Upper lobe of left lung (tissue), 6 donors: Measurements from ENCODE around the gene GSX2. TPM values are rescaled to one million over a fixed set of nuclear protein-coding genes. Genes with fewer than 3 reads are reported as not detected.

Source experiments
- ATAC-seq, 2 donors: fragments of 200-7000 bp; cut with Tn5 transposase; one replicate each; pipeline ENCODE4 v1.9.1; 2022; ENCODE audit warnings: mild to moderate bottlenecking in 2 of 2, moderate library complexity in 2 of 2; ENCODE audit not compliant: low FRiP score in 2 of 2
- DNase-seq, 2 donors: peaks; one replicate each; pipeline ENCODE4 v3.0.0-alpha.2; 2019 to 2020
- H3K27ac ChIP-seq, 4 donors: fragments of 200-600 bp; sonication (generic); one replicate each; pipeline ENCODE4 v1.5.1; 2016 to 2019
- H3K27me3 ChIP-seq, 4 donors: fragments of 200-600 bp; sonication (generic); one replicate each; pipeline ENCODE4 v1.5.1; 2017 to 2019
- H3K36me3 ChIP-seq, 4 donors: fragments of 200-600 bp; sonication (generic); one replicate each; pipeline ENCODE4 v1.5.1; 2016 to 2019
- H3K4me1 ChIP-seq, 4 donors: fragments of 200-600 bp; sonication (generic); one replicate each; pipeline ENCODE4 v1.5.1; 2018 to 2019
- H3K4me3 ChIP-seq, 4 donors: fragments of 200-600 bp; sonication (generic); one replicate each; pipeline ENCODE4 v1.5.1; 2017 to 2019; ENCODE audit warnings: mild to moderate bottlenecking in 2 of 4, moderate library complexity in 1 of 4
- H3K9me3 ChIP-seq, 4 donors: fragments of 200-600 bp; sonication (generic); one replicate each; pipeline ENCODE4 v1.5.1; 2018 to 2019
- EP300 ChIP-seq, 4 donors: sonication (generic); formaldehyde crosslinking; IDR thresholded peaks; one replicate each; pipeline ENCODE4 v1.5.1; 2017; ENCODE audit warnings: antibody characterized with exemption in 4 of 4, control low read depth in 2 of 4
- POLR2A ChIP-seq, 4 donors: fragments of 450-650 bp; IDR thresholded peaks; one replicate each; pipeline ENCODE4 v1.5.1; 2016 to 2017; ENCODE audit warnings: antibody characterized with exemption in 4 of 4, mild to moderate bottlenecking in 2 of 4
- POLR2AphosphoS5 ChIP-seq, 2 donors: sonication (generic); formaldehyde crosslinking; IDR thresholded peaks; one replicate each; pipeline ENCODE4 v1.5.1; 2017; ENCODE audit warnings: antibody characterized with exemption in 2 of 2
- WGBS, 2 donors: methylation state at CpG; one replicate each; pipeline ENCODE4 v1.1.5; 2017 to 2018; 5-methylcytosine and 5-hydroxymethylcytosine counted together
- total RNA-seq, 6 donors: library from RNA; depleted of rRNA in 4 of 6; stranded (reverse); fragments of >200 nt in 4 of 6; gene quantifications; one replicate each; pipeline versions ENCODE4 v1.1.0 to v1.2.1, GENCODE V29; 2016 to 2021
- TF ChIP-seq, protein P1 (sequence below), 6 experiments: fragments of 450-650 bp in 4 of 6; fragments of 200-600 bp in 2 of 6; sonication (generic) in 2 of 6; IDR thresholded peaks; one replicate each; pipeline ENCODE4 v1.5.1; 2016 to 2019; ENCODE audit warnings: antibody characterized with exemption in 6 of 6
- donor health status: DM: no; HTN: no; CAD: no; lungs with moderate emphysema.
- donor health status: DM: no; HTN: yes; CAD: no; lungs with severe emphysema.

The GSX2 gene
- total RNA-seq, 6 donors from 2014 or later, result not detected

DNA sequence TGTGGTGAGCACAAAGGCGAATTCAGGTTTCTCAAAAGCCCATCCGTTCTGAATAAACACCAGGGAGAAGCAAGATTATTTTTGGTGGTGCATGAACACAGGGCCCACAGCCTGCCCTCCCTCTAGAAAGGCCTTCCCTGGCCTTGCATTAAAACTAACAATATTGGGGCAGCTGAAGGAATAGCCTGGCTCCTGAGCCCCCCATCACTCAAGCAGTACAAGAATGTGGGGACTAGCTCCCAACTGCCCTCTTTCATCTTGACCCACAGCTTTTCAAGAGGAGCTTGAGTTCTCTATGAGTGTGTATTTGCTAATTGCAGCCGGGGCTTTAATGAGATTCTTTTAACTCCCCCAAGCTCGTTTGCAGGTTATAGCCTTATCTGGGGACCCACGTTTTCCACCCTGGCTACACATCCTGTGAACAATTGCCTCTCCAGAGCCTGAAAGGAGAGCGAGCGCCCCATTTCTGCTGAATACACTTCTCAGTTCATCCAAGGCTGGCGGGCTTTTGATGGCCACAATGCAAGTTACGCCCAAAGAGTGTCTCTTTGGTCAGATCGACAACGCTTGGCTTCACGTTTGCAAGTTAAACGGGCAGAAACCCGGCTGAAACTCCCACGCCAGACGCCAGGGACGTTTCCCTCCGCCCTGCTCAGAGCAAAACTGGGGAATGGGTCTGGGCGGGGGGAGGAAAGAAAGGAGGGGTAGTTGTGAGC, 4.7 kb upstream of the GSX2 start:
- H3K4me3 ChIP-seq, result no peak overlapping the region
- no peaks in the 10 kb centered on the region for H3K9me3 ChIP-seq
- H3K27ac ChIP-seq, result no peak overlapping the region
- no peaks in the 10 kb centered on the region for H3K36me3 ChIP-seq
- TF ChIP-seq POLR2AphosphoS5 (IDR thresholded peaks at IDR 0.05) (no peak), POLR2A (IDR thresholded peaks at IDR 0.05) (no peak), EP300 (IDR thresholded peaks at IDR 0.05) (no peak)
- TF ChIP-seq, protein P1, sequence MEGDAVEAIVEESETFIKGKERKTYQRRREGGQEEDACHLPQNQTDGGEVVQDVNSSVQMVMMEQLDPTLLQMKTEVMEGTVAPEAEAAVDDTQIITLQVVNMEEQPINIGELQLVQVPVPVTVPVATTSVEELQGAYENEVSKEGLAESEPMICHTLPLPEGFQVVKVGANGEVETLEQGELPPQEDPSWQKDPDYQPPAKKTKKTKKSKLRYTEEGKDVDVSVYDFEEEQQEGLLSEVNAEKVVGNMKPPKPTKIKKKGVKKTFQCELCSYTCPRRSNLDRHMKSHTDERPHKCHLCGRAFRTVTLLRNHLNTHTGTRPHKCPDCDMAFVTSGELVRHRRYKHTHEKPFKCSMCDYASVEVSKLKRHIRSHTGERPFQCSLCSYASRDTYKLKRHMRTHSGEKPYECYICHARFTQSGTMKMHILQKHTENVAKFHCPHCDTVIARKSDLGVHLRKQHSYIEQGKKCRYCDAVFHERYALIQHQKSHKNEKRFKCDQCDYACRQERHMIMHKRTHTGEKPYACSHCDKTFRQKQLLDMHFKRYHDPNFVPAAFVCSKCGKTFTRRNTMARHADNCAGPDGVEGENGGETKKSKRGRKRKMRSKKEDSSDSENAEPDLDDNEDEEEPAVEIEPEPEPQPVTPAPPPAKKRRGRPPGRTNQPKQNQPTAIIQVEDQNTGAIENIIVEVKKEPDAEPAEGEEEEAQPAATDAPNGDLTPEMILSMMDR (IDR thresholded peaks at IDR 0.05), result no peak
- ATAC-seq, result no peak
- H3K27me3 ChIP-seq, result peaks cover 0 to 76% (median 35%) of the 10 kb centered on the region in 4 donors
- 11 to 22% methylated on average over 19 of the region's 19 CpGs for WGBS, 2 donors
- no peak for DNase-seq
- H3K4me1 ChIP-seq, result peaks cover 27 to 47% (median 36%) of the 10 kb centered on the region in 4 donors

DNA sequence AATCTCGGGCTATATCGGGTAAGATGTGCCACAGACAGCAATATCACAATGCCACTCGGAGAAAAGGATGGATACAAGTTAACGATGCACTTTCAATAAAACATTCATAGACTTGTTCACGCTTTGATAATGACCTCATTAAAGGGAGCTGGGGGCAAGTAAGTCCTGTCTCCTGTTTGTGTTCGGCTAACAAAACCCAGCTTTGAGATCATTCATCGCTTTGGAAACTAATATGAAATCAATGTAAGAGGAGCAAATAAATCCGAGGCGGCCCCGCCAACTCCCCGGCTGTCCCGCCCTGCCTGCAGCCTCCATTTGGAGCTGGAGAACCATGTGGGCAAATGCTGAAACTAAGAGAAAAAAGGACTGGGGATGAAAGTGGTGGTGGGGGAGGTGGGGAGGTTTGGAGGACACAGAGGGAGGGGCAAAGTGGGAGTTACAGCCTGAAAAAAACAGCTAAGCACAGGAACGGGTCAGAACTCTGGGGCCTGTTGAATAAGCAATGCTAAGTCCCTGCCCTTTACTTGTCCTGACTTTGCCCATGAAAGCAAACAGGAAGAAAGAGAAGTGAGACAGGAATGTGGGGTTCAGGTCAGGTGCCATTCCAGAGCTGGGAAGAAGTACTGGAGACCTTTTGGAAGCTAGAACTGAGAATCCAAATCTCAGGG, 3.5 kb upstream of the GSX2 start:
- peaks cover 1 to 85% (median 43%) of the 10 kb centered on the region in 4 donors for H3K27me3 ChIP-seq
- peaks cover 34 to 52% (median 43%) of the 10 kb centered on the region in 4 donors for H3K4me1 ChIP-seq
- H3K4me3 ChIP-seq, result no peak overlapping the region
- ATAC-seq (no peak), DNase-seq (peak in 1 of 2 donors; percentile 20)
- no peaks in the 10 kb centered on the region for H3K9me3 ChIP-seq
- H3K36me3 ChIP-seq, result no peaks in the 10 kb centered on the region
- TF ChIP-seq EP300 (IDR thresholded peaks at IDR 0.05) (no peak), POLR2A (IDR thresholded peaks at IDR 0.05) (no peak), POLR2AphosphoS5 (IDR thresholded peaks at IDR 0.05) (no peak)
- TF ChIP-seq, protein P1 (IDR thresholded peaks at IDR 0.05), result no peak
- 22 to 24% methylated on average over 13 of the region's 13 CpGs for WGBS, 2 donors
- H3K27ac ChIP-seq, result no peak overlapping the region

DNA sequence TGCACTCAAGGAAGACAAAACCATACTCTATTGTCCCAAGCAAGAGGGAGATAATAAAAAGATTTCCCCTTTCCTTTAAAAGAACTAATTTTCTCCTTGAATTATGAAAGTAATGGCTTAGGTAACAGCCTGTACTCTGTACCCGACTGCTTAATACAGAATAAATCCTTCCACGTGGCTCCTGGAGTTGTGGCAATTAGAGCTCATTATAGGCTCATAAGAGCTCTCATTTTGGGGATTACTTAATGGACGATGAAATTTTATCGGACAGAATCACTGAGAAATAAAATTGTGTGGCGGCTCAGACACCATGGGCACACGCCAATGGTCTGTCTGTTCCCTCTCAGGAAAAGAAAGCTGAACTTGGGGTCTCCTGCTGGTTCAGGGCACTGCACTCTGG, 2.8 kb upstream of the GSX2 start:
- Histone ChIP-seq H3K27ac (no peak overlapping the region), H3K9me3 (no peaks in the 10 kb centered on the region), H3K4me1 (peaks cover 29 to 49% (median 38%) of the 10 kb centered on the region in 4 donors), H3K27me3 (peaks cover 2 to 90% (median 46%) of the 10 kb centered on the region in 4 donors), H3K36me3 (no peaks in the 10 kb centered on the region), H3K4me3 (no peak overlapping the region)
- no peak for ATAC-seq
- WGBS, 2 donors, result 40 to 46% methylated on average over 6 of the region's 6 CpGs
- no peak for TF ChIP-seq POLR2AphosphoS5 (IDR thresholded peaks at IDR 0.05)
- TF ChIP-seq, protein P1 (IDR thresholded peaks at IDR 0.05), result no peak
- TF ChIP-seq EP300 (IDR thresholded peaks at IDR 0.05), result no peak
- no peak for TF ChIP-seq POLR2A (IDR thresholded peaks at IDR 0.05)
- DNase-seq, result no peak

DNA sequence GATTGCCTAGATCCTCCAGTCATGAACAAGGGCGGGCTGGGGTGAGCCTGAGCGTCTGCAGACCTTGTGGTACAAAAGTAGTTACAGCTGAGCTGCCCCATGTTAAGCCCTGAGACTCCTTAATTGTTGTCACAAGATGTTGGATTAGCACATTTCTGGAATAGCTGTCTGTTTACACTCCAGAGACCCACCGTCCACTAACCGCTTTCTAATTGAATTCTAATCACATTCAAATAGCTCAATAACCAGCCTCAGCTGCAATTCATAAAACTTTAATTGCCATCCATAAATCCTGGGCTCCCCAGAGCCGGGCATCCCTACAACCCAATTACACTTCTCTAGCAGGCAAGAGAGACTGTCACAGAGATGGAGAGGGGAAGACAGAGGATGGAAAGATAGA, 1.6 kb upstream of the GSX2 start:
- Histone ChIP-seq H3K27ac (no peak overlapping the region), H3K27me3 (peaks cover 2 to 91% (median 42%) of the 10 kb centered on the region in 4 donors), H3K36me3 (no peaks in the 10 kb centered on the region), H3K4me1 (peaks cover 24 to 38% (median 32%) of the 10 kb centered on the region in 4 donors), H3K9me3 (no peaks in the 10 kb centered on the region), H3K4me3 (no peak overlapping the region)
- 10 to 14% methylated on average over 5 of the region's 5 CpGs for WGBS, 2 donors
- ATAC-seq (no peak), DNase-seq (no peak)
- TF ChIP-seq POLR2A (IDR thresholded peaks at IDR 0.05) (no peak), EP300 (IDR thresholded peaks at IDR 0.05) (no peak), POLR2AphosphoS5 (IDR thresholded peaks at IDR 0.05) (no peak)
- TF ChIP-seq, protein P1 (IDR thresholded peaks at IDR 0.05), result no peak
